GM21381 (cell line): ENCODE data around the gene SSPN.

ENCODE experiments used
- ATAC-seq: cut with Tn5 transposase; IDR thresholded peaks from one replicate; pipeline ENCODE4 v1.9.1; 2021; ENCODE audit warnings: mild to moderate bottlenecking, moderate library complexity; ENCODE audit not compliant: unreplicated experiment

Gene SSPN

GRCh38 chr12:26281320-26281719 is 85.9 kb downstream of the SSPN start:
- no peak for ATAC-seq

DNA sequence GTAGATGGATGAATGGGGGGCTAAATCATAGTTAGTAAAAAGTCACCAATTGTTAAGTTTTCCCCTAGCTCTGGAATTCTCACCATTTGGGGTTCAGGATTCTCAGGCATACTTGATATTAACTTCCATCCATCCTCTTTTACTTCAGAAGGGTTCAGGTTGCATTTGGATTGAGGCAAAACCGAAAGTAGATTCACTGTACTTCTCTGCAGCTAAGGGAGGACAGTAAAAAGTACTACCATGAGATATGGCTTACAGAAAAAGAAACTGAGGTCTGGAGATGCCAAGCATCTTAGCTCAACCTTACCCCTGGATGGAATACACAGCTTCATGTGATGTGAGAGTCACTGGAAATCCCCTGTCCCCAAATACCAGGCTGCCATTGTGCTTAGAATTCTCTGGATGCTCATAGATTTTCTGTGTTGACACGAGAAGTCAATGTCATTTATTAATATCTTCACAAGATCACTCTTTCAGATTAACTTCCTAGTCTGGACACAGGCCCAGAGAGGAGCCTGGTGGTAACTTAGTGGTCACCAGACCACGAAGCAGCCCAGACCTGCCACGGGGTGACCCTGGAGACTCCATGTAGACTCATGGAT is 87.1 kb downstream of the SSPN start:
- no peak for ATAC-seq

GRCh38 chr12:26283046-26283445 is 87.7 kb downstream of the SSPN start:
- ATAC-seq: no peak

GRCh38 chr12:26283617-26284016 is 88.2 kb downstream of the SSPN start:
- no peak for ATAC-seq

GRCh38 chr12:26285401-26285800 is 90.0 kb downstream of the SSPN start:
- ATAC-seq: no peak

DNA sequence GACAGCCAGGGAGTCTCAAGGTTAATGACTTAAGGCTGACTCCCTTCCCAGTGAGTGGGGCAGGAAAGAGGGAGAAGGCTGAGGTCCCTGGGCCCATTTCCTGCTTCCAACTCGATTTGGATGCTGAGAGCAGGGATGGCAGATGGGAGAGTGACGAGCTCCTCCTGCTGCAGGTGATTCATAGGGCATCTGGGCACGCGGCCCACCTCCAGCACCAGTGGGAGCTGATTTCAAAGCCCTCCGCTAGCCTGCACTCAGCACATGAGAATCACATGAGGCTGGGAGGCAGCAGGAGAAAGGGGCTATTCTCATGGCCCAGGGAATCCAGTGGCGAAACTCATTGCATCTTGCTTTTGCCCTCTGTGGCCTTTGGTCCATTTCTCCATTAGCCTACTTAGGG is 90.8 kb downstream of the SSPN start:
- no peak for ATAC-seq

GRCh38 chr12:26287671-26288381 is 92.5 kb downstream of the SSPN start:
- no peak for ATAC-seq

- ATAC-seq: no peak
Observed at GRCh38 chr12:26290565-26290964, 95.2 kb downstream of the SSPN start.

- no peak for ATAC-seq
Observed at GRCh38 chr12:26292596-26292995, 97.2 kb downstream of the SSPN start.

DNA sequence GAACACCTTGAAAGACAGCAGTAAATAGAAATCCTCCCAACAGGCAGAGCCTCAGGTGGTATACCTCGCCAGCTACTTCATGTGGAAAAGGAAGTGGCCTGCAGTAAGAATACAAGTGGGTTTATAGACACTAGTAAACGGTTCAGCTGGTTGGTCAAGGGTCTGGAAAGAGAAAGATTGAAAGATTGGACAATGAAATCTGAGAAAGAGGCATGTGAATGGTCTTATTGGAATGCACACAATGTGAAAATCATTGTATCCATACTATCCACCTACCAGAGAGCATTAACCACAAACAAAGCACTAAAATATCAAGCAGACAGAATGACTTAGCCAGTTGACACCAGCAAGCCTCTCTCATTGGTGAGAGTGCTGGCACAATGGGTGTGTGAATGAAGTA is 98.2 kb downstream of the SSPN start:
- no peak for ATAC-seq

DNA sequence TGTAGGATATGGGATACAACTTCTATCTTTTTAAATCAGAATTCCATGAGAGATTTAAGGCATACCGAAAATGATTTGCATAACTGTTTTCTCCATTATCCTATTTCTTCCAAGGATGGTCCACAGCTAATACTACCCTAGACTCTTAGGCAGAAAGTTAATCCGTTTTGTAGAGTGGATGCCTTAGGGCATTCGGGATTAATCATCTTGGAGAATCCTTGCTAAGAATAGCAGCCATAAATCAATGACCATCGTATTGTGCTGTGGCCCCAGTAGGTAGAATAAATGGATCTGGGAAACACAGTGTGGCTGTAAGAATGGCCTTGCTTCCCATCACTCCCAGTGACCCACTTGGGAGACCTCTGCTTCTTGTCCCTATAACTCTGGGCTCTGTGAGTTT is 99.6 kb downstream of the SSPN start:
- ATAC-seq: no peak

DNA sequence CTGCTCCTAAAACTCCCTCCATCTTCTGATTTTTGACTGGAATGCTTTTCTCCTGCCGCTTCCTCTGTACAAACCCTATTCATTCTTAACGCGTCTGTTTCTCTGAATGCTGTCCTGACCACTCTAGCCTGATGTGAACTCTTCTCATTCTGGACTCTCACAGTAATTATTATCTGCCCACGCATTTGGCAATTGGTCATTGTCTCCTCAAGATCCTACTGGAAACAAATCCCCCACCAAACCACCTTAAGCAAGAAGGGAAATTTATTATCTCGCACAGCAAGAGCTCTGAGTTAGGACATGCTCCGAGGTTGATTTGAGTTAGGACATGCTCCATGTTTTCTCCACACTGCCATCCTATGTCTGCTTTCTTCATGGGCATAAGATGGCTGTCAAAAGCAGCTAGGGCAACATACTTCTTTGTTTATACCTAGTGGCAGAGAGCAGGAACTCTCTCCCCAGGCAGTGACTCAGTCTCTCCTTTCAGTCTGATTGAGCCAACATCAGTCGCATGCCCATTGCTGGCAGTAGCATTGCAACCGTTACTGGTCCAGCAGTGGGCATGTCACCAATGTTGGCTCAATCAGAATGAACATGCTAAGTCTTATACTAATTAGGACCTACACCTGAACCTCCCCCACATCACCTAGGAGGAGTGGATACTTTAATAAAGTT is 102.2 kb downstream of the SSPN start:
- ATAC-seq: no peak

- ATAC-seq: peak; percentile 98
Observed at GRCh38 chr12:26298785-26299621, 103.6 kb downstream of the SSPN start.

DNA sequence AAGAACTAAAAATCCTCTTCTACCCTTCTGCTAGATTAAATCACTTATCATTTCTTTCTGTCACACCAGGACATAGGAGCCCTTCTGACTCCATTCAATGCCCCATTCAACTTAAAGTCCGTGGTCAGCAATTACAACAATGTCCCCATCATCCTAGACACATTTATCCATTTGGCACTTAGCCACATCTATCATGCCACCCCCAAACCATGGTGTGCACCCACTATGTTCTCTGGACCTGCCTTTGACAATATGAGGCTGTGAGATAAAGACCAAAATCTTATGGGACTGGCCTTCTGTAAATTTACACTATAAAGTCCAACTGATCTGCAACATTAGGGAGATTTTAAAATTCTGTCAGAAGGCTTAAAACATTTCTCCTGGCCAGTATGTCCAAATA is 104.4 kb downstream of the SSPN start:
- no peak for ATAC-seq
